ENCODE results near the gene KIF6.
"Not testable (repeated sequence)": the region's sequence is repeated elsewhere in the genome, so short reads cannot be mapped to it uniquely, and the experiment has no call there.

Gene KIF6

DNA sequence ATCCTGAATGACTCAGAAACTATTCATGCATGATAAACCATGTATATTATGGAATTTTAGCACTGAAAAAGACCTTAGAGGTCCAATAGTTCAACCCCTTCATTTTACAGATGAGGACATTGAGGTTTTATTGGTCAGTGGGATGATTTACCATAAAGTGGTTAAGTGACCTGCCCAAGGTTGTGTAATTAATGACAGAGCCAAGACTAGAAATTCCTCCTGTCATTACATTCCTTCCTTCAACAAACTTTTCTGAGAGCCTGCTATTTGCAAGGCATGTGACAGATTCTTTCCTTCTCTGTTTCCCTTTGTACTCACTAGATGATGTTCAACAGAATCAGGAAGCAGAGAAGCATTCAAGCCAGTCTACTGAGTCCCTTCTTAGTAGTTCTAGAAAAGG, 232.0 kb downstream of the KIF6 start:
- no peak for DNase-seq

DNA sequence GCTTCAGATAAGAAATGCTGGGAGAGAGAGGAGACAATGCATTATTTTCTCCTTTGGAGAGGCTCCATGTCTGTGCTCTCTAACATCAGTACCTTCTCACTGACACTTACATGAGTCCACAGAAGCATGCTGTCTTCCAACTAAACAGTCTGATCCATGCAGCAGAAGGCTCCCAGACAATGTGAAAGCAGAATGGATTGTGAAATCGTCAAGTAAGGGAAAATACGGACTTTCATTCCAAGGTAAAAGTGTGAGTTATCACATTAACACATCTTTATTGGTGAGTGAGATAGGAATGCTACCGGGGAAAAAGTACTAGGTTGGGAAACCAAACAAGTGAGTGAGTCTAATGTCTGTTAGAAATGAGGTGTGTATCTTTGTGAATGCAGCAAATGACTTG, 235.1 kb downstream of the KIF6 start:
- DNase-seq, result no peak

DNA sequence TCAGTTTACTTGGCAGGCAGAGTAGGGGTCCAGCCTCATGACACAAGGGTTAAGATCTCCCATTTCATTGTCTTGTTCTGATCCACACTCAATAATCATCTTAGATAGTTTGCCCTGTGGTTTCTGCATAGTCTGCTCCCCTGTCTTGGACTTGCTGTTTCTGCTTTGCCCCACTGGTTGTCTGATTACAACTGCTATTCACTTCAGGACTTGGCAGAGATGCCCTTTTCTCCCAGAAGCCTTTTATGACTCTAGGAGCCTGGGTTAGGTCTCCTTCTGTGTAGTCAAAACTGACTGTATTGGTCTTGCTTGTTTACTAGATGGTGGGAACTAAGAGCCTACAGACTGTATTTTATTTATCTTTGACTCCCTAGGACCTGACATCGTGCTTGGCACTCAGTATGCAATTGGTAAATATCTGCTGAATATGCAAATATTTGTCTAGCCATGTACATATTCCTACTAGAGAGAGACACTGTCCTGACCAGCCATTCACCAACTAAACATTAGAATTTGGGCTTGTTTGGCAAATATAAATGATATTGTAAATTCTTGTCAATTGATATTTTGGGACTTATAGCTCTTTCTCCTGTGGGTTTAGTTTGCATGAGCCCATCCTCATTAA, 236.8 kb downstream of the KIF6 start:
- DNase-seq, result no peak

DNA sequence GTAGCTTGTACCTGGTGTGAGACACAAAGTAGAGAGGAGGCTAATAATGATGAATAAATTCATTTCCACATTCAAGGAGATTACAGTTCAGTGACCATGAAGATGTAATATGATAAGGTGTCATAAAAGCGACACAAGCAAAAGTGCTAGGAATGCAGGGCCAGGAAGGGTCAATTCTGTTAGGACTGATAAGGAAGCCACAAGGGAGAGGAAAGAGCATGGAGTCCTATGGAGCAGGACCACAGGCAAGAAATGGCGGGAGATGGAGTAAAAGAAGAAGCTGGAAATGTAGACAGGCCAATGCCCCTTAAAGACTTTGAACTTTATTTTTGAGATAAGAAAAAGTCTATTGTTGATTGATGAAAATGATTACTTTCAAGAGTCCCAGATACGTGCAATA, 240.9 kb downstream of the KIF6 start:
- no peak for DNase-seq

DNA sequence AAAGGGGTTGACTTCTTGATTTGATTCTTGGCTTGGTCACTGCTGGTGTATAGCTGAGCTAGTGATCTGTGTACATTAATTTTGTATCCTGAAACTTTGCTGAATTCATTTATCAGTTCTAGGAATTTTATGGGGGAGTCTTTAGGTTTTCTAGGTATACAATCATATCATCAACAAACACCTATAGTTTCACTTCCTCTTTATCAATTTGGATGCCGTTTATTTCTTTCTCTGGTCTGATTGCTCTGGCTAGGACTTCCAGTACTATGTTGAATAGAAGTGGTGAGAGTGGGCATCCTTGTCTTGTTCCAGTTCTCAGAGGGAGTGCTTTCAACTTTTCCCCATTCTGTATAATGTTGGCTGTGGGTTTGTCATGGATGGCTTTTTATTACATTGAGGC, 245.4 kb downstream of the KIF6 start:
- DNase-seq, result not testable (repeated sequence)

DNA sequence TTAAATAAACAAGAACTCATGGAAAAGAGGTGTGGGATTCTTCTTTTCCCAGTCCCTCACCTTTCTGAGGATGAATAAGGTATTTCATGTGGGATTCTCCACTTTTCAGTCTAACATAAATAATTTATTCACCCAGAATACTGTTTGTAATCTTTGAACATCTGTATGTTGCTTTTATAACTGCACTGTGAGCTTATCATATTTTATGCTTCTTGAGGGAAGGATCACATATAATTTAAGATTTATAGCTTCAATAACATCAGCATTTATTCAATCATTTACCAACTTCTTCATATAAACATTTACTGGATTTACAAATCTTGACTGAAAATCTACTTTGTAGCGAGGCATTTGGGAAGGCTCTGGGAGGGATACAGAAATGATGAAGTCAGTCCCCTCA, 248.5 kb downstream of the KIF6 start:
- no peak for DNase-seq

DNA sequence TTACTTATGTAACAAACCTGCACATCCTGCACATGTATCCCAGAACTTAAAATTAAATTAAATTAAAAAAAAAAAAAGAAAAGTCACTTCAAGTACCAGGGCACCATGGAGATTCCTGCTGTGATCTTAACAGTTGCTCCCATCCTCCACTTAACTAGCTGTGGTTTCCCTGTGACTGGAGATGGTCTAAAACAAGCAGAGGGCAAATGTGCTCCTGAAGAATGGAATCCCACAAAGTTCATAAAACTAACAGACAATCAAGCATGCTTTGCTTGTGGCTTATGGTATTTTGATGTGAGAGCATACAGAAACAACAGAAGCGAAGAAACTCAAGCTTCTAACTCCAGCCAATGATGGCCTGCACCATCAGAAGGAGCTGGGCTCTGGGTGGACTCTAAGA, 249.1 kb downstream of the KIF6 start:
- no peak for DNase-seq

DNA sequence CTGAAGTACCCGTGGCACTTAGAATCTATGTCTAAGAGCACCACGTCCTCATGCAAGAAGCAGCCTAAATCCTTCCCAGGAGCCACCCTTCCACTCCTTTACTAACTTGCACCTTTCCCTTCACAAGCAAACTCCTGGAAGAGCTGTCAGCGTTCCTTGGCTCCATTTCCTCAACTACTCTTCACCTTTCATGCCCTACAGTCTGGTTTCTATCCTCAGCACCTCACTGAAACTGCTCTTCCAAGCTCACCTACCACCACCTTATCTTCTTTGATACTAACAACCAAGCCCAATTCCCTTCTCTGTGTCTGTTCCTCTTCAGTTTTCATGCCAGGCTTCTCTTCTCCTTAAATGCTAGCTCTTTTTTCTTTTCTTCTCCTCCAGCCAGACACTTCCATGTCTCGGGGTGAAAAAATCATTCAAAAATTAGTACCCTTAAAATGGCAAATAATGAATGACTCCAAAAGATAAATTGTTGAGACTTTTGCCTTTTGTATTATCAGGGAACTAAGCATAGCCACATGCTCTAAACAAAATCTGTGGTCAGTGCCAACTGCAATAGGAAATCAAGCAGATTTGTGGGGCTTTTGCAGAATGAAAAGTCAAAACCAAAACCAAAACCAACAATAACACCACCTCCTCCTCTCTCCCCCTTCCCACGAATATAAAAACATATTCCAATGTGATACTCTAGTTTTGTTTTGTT, 253.1 kb downstream of the KIF6 start:
- no peak for DNase-seq

DNA sequence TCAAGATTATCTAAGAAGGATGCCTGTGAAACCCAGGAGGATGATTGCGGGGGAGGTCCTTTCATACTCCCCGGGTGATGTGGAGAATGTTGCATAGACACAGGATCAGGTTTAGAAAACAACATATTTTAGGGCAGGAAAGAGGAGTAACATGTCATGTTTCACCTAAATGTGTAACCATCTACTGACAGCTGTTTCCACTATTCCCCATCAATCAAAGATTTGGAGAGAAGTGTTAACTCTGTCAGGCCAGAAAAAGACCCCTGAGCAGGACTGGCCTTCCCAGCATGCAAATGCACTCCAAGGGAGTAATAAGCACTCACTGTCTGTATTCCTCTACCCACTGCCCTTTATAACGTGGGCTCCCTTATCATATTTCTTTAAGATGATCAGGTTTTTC, 254.7 kb downstream of the KIF6 start:
- DNase-seq, result no peak

DNA sequence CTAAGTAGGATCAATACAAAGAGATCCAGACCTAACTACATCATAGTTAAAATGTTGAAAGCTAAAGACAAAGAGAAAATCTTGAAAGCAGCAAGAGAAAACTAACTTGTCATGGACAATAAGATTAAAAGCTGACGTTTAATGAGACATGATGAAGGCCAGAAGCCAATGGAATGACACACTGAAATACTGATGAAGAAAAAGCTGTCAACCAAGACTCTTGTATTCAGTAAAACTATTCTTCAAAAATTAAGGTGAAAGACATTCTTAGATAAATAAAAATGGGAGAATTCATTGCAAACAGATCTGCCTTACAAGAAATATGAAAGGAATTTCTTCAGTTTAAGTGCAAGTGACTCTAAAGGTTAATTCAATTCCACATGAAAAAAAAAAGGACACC, 256.8 kb downstream of the KIF6 start:
- no peak for DNase-seq

DNA sequence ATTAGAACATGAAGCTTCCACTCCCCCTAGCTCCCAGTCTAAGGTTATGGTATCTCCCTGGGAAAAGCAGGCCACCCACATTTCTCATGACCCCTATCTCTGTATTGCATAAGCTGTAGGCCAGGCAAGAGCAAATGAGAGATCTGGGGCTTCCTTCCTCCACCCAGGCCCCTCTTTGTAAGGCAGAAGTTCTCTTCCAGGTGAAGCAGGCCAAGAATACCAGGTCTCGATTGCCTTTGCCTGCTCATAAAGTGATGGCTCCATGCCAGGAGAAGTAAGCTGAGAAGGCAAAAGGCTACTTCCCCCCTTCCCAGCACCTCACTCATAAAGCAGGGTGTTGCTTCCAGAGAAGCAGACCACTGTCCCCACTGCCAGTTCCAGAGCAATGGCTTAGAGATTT, 258.6 kb downstream of the KIF6 start:
- no peak for DNase-seq

DNA sequence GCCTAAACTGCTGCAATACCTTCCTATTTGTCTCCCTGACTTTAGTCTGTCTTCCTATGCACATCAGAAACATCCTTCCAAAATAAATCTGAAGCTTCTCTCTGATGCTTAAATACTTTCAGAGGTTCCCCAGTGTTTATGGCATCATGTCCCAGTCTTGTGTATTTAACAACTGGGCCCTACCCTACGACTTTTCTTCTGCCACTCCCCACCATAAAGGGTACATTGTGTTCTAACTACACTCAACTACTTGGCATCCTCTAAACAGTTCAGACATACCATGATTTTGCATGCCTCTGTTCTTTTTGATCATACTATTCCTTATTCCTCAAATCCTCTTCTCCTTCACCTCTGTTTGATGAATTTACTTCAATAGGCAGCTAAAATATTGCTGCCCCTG, 259.7 kb downstream of the KIF6 start:
- DNase-seq, result no peak

DNA sequence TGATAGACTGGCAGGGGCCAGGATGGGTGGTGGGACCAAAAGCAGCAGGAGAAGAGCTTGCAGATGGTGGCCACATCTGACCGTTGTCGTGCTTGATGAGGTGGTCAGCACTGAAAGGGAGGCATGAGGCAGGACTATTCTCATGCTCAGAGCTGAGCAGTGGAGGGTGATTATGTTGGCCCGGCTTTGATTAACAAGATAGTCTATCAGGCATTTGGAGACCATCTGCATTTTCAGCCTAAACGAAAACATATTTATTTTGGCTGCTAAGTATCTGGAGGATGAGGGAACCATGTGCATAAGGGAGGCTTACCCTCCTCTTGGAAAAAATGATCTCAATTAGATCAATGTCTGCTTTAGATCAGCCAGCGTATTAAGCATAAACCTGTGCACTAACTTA, 261.1 kb downstream of the KIF6 start:
- no peak for DNase-seq

DNA sequence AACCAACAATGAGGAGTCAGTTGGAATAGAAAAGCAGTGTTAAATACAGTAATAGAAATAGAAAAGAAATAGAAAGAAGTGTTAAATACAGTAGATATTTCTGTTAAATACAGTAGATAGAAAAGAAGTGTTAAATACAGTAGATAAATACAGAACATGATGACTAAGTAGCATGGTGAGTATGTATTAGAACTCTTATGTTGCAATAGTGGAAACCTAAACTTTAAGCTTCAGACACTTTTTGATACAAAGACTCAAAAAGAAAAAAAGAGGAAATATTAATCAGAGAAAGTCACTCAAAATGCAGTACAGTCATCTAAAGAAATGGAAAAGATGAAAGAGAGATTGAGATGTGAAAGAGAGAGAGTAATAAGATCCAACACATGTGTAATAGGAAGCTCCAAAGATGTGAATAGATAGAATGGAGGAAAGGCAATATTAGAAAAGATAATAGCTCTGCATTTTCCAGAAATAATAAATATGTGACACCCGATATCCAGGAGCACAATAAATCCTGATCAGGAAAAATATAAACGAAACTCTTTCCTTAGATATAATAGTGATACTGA, 271.2 kb downstream of the KIF6 start:
- DNase-seq, result no peak

DNA sequence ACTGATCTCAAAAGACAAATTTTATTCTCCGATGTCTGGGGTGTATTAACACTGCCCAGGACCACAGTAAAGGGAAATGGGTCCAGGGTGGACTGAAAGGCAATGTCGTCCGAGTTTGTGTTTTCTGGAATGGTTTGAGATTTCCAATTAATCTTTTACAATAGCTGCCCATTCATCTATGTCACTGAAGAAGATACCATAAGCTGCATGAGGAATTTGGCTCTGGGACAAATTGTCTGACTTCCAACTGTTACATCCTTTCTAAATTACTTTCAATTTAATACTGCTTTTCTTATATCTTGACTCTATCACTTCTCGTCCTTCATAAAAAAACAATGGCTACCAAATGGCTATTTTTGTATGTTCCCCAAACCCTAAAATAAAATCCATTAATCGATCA, 272.0 kb downstream of the KIF6 start:
- DNase-seq, result no peak

DNA sequence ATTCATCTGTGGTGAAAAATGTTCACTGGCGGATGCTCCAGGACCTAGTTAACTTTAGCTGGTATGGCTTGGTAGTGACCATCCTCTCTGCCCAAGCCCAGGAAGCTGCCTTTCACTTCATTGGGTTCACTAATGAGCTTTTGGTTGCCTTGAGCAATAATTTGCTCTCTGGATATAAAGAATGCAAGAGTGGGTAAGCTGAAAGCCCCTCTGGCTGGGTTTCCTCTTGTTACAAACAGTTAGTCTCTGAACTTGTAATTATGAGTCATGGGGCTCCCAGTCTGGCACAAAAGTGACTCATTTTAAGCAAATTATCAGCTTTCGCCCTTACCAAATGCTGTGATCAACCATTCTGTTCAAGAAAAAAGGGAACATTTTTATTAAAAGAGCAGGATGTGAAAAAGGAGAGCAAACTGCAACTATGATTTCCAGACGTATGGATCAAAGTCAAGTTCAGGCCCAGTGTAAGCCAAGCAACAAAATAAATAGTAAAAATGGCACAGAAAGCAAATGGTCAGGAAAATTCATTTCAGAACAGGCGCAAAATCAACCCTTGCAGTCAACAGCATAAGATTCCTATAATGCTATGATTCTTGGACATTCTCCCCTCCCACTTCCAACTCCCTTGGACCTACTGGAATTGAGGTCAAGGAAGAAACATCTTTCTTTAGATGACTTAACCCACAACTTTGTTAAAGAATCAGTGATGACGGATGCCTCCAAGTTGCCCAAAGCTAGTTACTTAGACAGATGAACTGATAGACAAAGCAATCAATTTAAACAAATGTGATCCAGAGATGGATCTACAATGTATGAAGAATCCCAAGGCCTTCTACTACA, 272.7 kb downstream of the KIF6 start:
- DNase-seq, result no peak

DNA sequence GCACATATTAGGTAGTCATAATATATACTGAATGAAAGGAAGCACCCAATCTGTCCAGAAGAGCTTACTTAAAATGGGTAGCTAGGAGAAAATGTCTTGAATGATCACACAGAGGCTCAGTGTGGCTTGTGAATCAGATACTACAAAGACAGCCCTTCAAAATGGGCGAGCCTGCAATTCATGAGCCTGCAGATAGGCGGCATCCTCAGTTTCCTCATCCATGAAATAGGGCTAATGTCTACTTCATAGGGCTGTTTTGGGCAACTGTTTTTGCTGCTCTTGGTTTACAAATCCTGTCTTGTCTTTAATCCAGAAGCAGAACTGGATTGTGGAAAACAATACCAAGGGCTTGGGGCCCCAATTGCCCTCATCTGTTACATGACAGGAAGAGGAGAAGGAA, 273.4 kb downstream of the KIF6 start:
- no peak for DNase-seq

DNA sequence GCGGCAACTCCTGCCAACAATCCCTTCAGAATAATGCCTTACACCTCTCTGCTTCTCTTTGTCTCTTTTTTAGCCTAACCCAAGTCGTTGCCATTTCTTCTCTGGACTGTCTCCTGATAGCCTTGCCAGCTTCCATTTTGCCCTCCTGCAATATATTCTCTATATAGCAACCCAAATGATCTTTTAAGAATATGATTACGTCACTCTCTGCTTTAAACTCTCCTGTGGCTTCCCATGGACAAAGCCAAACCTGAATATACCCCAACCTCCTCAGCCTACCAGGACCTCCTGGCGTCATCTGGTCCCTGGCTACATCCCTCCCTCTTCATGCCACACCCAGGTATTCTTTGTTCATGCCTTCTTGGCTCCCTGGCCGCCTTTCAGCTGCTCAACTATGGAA, 276.2 kb downstream of the KIF6 start:
- no peak for DNase-seq

DNA sequence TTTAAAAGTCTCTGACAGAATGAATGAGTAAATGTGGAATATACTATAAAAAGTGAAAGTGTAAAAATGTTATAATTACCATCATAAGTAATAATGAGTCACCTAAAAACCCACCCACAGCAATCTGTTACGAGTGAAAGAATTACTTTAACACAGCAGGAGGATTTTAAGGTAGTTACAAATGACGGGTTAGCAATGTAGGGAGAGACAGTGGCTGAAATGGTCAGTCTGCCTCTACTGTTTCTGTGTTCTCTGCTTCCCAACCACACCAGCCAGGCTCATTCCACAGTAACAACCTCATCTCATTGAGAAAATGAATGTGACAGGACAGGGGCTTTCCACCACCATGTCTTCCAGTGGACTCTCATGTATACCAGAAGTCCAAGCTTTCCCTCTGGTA, 278.3 kb downstream of the KIF6 start:
- no peak for DNase-seq

DNA sequence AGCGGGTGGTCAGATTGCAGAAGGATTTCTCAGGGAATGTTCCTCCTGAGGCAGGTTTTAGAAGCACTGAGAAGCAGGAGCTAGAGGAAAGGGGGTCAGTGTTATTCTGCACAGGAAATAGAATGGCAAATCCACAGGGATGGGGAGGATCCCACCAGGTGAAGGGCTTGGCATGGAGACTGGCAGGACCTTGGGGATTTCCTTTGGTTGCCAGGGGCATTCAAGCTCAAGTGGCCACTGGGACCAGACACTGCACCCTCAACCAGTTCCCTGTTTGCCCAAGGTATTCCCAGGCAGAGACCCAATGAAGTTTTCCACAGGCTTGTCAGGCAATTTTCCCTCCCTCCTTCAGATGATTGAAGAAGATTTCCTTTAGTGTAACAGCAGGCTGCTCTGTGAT, 279.5 kb downstream of the KIF6 start:
- DNase-seq, result no peak

DNA sequence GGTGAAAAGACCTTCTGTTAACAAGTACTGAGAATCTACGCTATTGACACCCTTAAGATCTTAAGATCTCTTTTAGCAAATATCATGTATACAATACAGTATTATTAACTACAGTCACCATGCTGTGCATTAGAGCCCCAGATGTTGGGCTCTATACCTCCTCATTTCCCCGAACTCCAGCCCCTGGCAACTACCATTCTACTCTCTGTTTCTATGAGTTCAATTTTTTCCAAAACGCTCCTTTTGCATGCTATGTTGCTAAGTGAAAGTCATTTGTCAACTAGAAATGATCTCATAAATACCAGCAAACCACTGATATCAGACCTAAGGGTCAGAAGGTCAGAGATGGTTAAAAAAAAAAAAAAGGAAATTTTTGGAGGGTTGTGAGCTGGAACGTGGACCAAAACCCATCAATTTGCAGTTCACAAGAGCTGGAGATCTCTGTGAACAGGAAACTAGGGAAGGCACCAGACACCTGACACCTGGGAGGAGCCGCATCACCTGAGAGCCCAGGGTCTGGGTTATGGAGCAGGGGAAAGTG, 280.7 kb downstream of the KIF6 start:
- DNase-seq, result no peak

DNA sequence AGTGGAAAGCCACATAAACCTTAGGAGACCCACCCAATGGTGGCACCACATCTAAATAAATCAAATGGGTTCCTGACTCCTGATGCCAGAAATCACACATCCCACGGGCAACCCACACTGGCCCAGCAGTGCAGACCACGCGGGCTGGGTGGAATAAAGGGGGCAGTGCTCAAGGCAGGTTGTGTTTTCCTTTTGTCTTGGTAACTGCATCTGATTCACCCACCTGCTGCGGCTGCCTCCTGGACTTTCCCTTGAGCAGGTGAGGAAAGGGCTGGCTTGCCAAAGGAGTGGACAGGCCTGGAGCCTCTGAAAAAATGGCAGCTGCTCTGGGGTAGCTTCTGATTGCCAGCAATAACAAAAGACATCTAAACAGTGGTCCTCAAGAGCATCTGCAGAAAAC, 283.2 kb downstream of the KIF6 start:
- no peak for DNase-seq

DNA sequence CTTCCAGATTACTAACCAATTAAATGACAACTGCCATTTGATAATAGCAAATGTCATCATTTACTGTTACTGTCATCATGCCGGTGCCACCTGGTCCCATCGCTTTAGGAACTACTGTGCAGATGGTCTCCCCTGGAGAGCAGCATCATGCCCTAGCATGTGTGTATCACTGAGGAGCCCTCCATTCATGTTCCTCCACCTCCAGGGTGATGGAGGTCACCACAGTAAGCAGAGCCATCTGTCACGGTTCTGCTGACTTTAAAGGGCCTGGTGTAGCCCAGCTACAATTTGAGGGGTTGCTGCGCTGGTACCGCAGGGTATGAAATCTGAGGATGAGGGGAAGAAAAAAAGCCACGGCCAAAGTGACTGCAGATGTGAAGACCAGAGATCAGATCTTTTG, 283.9 kb downstream of the KIF6 start:
- no peak for DNase-seq

DNA sequence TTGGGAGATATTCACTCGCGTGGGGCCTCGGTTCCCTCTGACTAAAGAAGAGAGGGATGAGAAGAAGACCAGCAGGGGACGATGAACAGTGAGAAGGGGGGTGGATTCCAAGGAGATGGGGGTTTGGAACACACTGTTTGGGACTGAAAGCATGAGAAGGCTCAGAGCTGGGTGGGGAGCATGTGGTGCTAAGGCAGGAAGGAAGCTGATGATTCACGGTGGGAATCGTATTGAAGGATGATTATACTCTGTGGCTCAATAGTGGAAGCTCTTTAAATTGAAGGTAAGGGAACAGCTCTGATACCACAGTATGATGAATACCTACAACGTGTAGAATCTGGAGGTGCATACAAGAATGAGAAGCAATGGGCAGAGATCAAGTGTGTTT, 285.2 kb downstream of the KIF6 start:
- no peak for DNase-seq
